Choroid plexus epithelial cell (primary cell): ENCODE data around the gene MYO9B.
"Not testable (repeated sequence)": the region's sequence is repeated elsewhere in the genome, so short reads cannot be mapped to it uniquely, and the experiment has no call there.

Experiments used
- DNase-seq: peaks from one replicate; pipeline ENCODE4 v3.0.0-alpha.2; 2010; ENCODE audit warnings: low read depth
- H3K4me3 ChIP-seq: 2 replicates; pipeline ENCODE4 v1.5.1; 2011; ENCODE audit warnings: low read depth, mild to moderate bottlenecking, control low read depth, low read length, moderate library complexity
- CTCF ChIP-seq: conservative IDR thresholded peaks from 2 replicates; pipeline ENCODE4 v1.5.1; 2011; ENCODE audit warnings: low read depth, mild to moderate bottlenecking, control low read depth, inconsistent platforms, low read length, moderate library complexity

The MYO9B gene

GRCh38 chr19:17156947-17157302 is 81.3 kb downstream of the MYO9B start:
- no peak for TF ChIP-seq CTCF
- no peak for DNase-seq
- no peak overlapping the region for H3K4me3 ChIP-seq

GRCh38 chr19:17158584-17158983 is 83.0 kb downstream of the MYO9B start:
- no peak for TF ChIP-seq CTCF
- DNase-seq = no peak
- no peak overlapping the region for H3K4me3 ChIP-seq

- no peak overlapping the region for H3K4me3 ChIP-seq
- DNase-seq = peak; percentile 8
- TF ChIP-seq CTCF = no peak
Measured at GRCh38 chr19:17159466-17160393, 84.2 kb downstream of the MYO9B start.

GRCh38 chr19:17160908-17161307 is 85.3 kb downstream of the MYO9B start:
- no peak overlapping the region for H3K4me3 ChIP-seq
- DNase-seq = no peak
- TF ChIP-seq CTCF = no peak

GRCh38 chr19:17162131-17162530 is 86.6 kb downstream of the MYO9B start:
- not testable (repeated sequence) for DNase-seq, H3K4me3 ChIP-seq

- DNase-seq = no peak
- no peak overlapping the region for H3K4me3 ChIP-seq
- TF ChIP-seq CTCF = no peak
Measured at GRCh38 chr19:17162580-17162979, 87.0 kb downstream of the MYO9B start.

- no peak overlapping the region for H3K4me3 ChIP-seq
- no peak for DNase-seq
Measured at GRCh38 chr19:17163652-17164051, 88.1 kb downstream of the MYO9B start.

More at GRCh38 chr19:17163652-17164051, 88.1 kb downstream of the MYO9B start:
- no peak for TF ChIP-seq CTCF
